HG03175 (cell line): ENCODE data around the gene RAB20.

Source experiments
- ATAC-seq: cut with Tn5 transposase; IDR thresholded peaks from one replicate; pipeline ENCODE4 v1.9.1; 2021; ENCODE audit warnings: mild to moderate bottlenecking, moderate library complexity; ENCODE audit not compliant: unreplicated experiment

The RAB20 gene

GRCh38 chr13:110531671-110532083, 29.8 kb downstream of the RAB20 start:
- no peak for ATAC-seq

DNA sequence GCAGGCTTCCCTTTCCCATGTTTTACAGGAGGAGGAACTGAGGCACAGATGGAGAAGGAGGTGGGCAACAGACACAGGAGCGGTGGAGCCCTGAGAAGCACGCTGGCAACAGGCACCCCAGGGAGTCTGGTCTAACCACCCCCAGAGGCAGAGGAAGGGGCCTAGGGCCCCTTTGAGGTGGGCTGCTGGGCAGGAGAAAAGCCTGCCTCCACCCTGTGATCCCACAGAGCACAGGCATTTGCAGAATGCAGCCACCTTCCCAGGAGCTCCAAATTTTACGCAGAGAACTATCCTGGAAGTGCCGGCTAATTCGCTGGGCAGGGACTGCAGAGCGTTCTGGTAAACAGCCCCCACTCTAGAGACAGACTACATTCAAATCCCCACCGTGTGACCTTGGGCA, 30.4 kb downstream of the RAB20 start:
- ATAC-seq, result no peak

GRCh38 chr13:110529522-110530311, 31.8 kb downstream of the RAB20 start:
- no peak for ATAC-seq

DNA sequence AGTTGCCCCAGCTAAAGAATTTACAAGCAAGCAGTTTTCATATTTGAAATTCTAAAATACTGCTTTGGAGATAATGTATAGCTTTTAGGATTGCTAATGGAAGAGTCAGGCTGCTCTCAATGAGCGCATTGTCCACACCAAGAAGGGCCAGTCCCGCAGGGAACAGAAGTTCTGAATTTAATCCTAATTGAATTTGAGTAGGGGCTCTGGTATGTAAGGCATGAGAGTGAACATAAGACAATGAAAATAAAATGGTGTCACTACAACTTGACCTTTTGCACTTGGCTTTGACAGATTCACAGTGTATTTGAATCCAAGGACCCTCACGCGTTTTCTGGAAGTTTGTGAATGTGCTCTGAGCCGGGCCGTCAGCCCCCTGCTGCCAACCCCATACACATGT, 32.6 kb downstream of the RAB20 start:
- ATAC-seq, result no peak

GRCh38 chr13:110528371-110528770, 33.2 kb downstream of the RAB20 start:
- ATAC-seq, result no peak

DNA sequence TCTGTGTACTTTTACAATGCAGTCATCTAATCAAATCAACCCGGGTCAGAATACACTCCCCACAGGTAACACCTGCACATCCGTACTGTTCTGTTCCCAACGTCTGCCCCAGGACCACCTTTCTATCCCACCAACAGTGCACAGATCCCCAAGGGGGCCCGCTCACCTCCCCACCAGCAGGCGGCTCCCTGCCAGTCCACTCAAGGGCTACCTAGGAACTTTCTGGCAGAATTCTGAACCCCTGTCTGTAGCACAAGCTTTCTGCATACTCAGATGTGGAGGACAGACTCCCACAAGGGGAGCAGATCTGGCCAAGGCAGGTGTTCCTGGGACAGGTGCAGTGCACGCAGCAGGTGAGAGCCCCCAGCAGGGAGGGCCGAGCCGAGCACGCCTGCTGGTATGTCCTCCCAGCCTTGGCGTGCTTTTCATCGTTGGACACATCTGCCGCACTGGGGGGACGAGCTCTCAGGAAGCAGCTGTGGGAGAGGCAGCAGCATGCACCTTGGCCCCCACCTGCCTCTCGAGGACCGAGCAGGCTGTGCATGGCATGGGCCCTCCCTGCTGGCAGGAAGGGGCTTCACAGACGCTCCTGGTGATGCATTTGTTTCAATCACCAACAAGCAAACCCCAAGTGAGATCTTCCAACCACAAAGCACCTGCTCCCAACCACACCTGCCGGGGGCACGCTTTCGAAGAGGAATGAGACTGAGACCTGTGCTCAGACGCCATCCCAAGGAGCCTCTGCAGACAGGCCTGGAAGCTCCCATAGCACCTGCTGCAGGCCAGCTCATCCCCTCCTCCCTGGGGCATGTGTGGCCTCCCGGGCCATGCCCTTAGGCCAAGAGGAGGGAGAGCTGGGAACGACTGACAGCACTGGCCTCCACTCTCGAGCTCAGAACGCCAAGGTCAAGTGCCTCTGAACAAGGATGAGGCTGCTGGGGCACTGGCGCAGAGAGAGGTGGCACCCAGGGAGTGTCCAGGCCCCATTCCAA, 35.9 kb downstream of the RAB20 start:
- peak; percentile 78 for ATAC-seq

DNA sequence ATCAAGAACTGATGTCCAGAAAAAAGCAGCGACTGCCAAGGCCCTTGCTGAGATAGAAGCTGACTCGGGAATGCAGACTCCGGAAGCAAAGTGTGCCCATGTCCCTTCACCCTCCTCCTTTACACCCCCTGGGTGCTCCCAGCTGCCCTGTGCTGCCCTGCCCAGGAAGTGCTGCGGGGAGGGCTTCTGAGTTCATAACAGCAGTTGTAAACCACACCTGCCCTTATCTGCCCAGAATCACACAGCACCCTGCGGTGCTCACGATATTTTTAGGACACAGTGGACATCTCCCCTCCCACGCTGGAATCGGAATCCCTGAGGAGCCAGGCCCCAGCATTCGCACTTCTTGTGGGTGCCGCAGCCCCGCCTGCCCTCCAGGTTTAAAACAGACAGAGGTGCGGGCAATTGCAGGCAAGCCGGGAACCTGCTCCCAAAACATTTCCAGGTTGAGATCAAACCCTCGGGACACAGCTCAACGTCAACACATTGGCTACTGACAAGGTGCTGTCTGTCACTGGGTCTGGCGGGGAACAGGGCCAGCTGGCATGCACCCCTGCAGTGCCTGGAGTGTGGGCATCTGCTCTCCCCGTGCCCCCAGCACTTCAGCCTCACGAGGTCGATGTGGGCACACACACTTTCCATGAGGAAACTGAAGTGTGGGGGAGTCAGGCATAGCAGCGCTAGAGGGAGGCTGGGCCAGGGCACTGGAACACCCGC, 36.8 kb downstream of the RAB20 start:
- no peak for ATAC-seq

GRCh38 chr13:110523838-110524540, 37.5 kb downstream of the RAB20 start:
- ATAC-seq, result no peak

GRCh38 chr13:110523180-110523579, 38.3 kb downstream of the RAB20 start:
- ATAC-seq, result no peak

- ATAC-seq, result no peak
Observed at GRCh38 chr13:110522721-110523120, 38.8 kb downstream of the RAB20 start.

DNA sequence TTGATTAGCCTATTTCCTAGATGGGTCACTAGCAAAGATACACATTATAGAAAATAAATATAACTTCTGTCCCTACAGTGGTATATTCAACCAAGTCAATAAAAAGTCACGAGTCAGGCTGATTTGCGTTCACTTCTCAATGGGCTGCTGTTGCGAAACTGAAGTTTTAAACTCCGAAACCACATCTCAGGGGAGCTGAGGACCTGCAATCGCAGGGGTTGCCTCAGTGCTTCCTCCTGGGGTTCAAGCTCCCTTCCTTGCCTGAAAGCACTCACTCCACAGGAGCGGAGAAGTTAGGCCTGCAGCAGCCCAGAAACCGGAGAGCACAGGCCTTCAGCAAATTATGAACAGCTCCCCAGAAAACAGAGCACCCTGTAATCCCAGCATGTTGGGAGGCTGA, 39.6 kb downstream of the RAB20 start:
- no peak for ATAC-seq

GRCh38 chr13:110521296-110521680, 40.2 kb downstream of the RAB20 start:
- no peak for ATAC-seq

GRCh38 chr13:110520431-110521295, 40.9 kb downstream of the RAB20 start:
- ATAC-seq, result no peak

DNA sequence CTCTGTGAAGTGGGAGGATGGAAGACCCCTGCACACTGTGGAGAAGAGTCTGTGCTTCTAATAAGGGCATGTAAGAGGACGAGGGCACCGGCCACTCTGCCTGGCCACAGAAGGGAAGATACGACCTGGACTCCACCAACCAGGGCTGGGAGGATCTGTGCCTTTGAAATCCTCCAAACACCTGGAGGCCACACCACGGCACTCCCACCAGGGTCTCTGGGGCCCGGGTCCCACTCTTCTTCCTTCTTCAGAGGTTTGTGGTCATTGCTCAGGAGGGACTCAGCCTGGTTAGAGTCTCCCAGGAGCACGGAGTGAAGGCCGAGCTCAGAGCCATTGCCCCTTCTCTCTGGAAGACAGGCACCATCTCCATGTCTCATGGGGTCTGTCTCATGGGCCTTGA, 42.0 kb downstream of the RAB20 start:
- no peak for ATAC-seq

DNA sequence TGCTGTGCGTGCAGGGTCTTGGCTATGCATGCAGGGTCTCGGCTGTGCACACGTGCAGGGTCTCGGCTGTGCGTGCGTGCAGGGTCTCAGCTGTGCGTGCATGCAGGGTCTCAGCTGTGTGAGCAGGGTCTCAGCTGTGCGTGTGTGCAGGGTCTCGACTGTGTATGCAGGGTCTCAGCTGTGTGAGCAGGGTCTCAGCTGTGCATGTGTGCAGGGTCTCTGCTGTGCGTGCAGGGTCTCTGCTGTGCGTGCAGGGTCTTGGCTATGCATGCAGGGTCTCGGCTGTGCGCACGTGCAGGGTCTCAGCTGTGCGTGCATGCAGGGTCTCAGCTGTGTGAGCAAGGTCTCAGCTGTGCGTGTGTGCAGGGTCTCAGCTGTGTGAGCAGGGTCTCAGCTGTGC, 42.5 kb downstream of the RAB20 start:
- no peak for ATAC-seq

DNA sequence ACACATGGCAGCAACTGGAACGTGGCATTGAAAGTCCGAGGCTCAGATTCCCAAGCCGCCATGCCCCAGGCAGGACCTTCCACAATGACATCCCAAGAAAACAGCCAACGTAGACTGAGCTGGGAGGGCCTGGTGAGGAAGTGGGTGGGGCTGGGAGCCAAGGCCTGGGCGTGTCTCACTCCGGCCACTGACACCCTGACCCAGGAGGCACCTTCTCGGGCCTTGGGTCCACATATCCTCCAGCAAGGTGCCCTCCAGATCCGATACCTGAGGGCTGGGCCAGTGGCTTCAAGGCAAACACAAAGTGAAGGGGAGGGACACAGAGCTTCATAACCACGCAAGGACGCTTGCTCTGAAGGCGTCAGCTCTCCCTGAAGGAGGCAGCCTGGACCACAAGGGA, 43.0 kb downstream of the RAB20 start:
- ATAC-seq, result no peak

DNA sequence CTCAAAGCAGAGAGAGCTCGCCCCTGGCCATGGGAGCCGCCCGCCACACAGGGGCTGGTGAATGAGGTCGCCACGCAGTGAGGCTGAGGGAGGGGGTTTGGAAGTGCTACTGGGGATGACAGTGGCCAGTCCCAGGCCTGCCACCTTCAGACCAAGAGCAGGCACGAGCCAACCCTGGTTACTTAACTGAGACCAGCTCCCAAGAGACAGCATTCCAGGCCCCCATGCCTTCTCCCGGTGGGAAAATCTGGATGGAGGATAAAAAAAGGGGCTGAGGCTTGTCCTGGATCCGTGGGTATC, 43.3 kb downstream of the RAB20 start:
- ATAC-seq, result no peak

DNA sequence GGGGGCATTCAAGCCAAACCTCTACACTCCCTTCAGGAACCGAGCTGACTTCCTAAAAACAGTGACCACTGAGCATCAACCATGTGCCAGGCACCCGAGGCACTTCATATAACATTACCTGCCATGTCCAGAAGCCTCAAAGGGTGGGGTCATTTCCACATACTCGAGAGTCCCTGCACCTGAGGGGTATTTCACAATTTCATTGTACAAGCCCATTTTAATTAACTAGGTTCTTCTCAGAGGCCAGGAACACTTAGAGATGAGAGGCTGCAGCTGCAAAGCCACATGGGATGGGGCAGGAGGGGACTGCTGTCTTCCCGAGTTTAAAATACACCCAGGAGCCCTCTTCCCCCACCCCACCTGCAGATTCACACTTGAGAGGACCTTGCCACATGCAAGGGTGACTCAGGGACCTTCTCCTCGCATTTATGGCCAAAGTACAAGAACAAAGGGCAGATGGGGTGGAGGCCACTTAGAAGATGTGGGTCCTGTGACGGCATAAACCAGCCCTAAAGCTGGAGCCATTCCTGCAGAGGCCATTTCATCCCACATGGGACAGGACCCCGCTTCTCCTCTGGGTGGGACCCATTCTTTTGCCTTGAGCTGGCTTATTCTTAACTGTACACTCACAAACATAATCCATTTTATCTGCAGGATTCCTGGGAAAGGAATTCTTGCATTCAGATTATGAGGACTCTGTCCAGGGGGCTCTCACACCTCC, 43.9 kb downstream of the RAB20 start:
- ATAC-seq, result no peak

- ATAC-seq, result no peak
Observed at GRCh38 chr13:110516500-110516899, 45.0 kb downstream of the RAB20 start.
